SJSA1 (cell line): ENCODE results near the gene CENPU. TPM values are rescaled to one million over a fixed set of nuclear protein-coding genes. Genes with fewer than 3 reads are reported as not detected.
A peak's percentile ranks its signal among the peaks of the same experiment; 100 is the strongest.
"Not testable (repeated sequence)": the region's sequence is repeated elsewhere in the genome, so short reads cannot be mapped to it uniquely, and the experiment has no call there.

ENCODE experiments used
- DNase-seq, 2 experiments: peaks; one replicate each; pipeline ENCODE4 v3.0.0-alpha.2; 2015 to 2020; ENCODE audit warnings: low spot score in 2 of 2, low read depth in 1 of 2
- H3K27ac ChIP-seq: fragments of 250-450 bp; sonication (Bioruptor Pico); 2 replicates; pipeline ENCODE4 v1.5.1; 2020; ENCODE audit warnings: mild to moderate bottlenecking, moderate library complexity
- H3K27me3 ChIP-seq: fragments of 250-450 bp; sonication (Bioruptor Pico); replicated peaks from 2 replicates; pipeline ENCODE4 v1.5.1; 2020; ENCODE audit warnings: mild to moderate bottlenecking, moderate library complexity
- H3K36me3 ChIP-seq: fragments of 250-450 bp; sonication (Bioruptor Pico); 2 replicates; pipeline ENCODE4 v1.5.1; 2020; ENCODE audit warnings: mild to moderate bottlenecking
- H3K4me1 ChIP-seq: fragments of 250-450 bp; sonication (Bioruptor Pico); replicated peaks from 2 replicates; pipeline ENCODE4 v1.6.1; 2021; ENCODE audit warnings: mild to moderate bottlenecking
- H3K4me3 ChIP-seq: fragments of 250-450 bp; sonication (Bioruptor Pico); 2 replicates; pipeline ENCODE4 v1.5.1; 2020; ENCODE audit warnings: mild to moderate bottlenecking
- H3K9me3 ChIP-seq: fragments of 250-450 bp; sonication (Bioruptor Pico); replicated peaks from 2 replicates; pipeline ENCODE4 v1.5.1; 2020; ENCODE audit warnings: mild to moderate bottlenecking
- total RNA-seq: library from RNA; depleted of rRNA; stranded (reverse); fragments of >200 nt; shearing (Covaris generic); gene quantifications from 2 replicates; pipeline ENCODE4 v1.2.3, GENCODE V29; 2014; rRNA removed

The CENPU gene, protein sequence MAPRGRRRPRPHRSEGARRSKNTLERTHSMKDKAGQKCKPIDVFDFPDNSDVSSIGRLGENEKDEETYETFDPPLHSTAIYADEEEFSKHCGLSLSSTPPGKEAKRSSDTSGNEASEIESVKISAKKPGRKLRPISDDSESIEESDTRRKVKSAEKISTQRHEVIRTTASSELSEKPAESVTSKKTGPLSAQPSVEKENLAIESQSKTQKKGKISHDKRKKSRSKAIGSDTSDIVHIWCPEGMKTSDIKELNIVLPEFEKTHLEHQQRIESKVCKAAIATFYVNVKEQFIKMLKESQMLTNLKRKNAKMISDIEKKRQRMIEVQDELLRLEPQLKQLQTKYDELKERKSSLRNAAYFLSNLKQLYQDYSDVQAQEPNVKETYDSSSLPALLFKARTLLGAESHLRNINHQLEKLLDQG
- total RNA-seq, result 106 and 111 TPM in 2 replicates

DNA sequence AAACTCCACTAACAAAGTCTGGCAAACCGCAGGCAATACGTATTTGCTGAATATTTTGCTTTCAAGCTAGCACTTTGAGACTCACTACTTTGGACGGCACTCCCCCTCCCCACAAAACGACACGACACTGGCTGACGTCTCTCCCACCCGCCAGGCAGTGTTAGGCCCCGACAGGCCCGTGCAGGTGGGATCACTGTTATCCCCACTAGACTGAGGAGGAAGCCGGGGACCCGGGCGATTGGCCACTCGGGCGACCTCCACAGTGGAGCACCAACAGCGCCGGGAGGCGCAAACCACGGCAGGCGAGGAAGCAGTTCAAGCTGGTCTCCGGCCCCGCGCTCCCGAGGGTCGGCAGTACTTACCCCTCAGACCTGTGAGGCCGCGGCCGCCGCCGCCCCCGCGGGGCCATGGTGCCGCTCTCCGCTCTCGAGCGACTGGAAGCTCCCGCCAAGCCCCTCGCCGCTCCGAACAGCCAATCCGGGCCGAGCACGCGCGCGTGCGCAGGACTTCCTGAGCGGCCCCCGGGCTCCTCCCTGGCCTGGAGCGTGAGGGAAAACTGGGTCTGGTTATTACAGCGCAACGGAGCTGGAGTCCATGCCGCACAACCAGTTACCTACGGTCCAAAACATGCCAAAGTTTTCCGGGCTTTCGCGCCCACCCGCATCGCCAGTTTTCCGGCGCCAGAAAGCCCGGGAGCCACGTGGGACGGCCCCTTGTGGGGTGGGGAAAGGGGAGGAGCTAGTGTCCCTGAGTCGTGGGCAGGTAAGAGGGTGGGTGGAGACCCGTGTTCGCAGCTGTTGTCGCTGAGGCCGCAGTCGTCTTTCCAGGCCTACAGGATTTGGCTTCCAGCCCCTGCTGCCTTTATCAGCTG is at the start of gene CENPU:
CENPU (minus strand) TSS at position 443 of the 871 bp plus-strand sequence; CDS start at position 409, 34 bp downstream.
- Histone ChIP-seq H3K4me3 (peak within 1 kb of the TSS; percentile 88), H3K27ac (peak within 1 kb of the TSS; percentile 85), H3K4me1 (peaks cover 33% of the 10 kb centered on the region), H3K9me3 (0 out of 2 replicates have a peak, but pooled peaks cover 3% of the 10 kb centered on the region), H3K36me3 (peaks cover 29% of the 10 kb centered on the region), H3K27me3 (no peaks in the 10 kb centered on the region)
- peak; percentile 97 to 98 for DNase-seq

DNA sequence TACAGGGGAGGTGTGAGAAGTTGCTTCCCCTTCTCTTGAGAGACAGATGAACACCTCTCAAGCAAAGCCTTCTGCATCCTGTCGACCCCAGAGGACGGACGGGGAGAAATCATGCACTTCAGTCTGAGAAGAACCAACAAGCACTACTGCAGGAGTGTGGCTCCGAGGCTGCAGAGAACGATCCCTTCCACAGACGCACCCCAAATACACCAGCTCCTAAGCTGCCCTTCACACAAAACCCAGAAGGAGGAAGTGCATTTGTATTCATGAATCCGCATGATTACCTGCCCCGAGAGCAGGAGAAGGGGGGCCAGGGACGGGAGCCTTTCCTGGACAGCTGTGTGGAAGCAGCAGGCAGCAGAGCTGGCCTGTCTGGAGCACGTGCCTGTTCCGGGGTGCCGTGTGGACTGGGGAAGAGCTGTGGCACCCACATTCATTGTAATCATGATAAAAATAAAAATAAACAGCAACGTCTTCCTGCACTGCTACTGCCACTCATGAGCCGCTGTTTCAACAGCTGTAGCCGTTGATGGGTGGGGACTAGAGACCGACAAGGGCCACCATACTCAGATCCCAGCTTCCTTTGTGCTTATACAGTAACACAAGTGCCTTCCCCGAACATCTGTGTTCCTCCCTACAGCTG is 49.0 kb upstream of the CENPU start:
- no peaks in the 10 kb centered on the region for H3K9me3 ChIP-seq
- no peak for DNase-seq

DNA sequence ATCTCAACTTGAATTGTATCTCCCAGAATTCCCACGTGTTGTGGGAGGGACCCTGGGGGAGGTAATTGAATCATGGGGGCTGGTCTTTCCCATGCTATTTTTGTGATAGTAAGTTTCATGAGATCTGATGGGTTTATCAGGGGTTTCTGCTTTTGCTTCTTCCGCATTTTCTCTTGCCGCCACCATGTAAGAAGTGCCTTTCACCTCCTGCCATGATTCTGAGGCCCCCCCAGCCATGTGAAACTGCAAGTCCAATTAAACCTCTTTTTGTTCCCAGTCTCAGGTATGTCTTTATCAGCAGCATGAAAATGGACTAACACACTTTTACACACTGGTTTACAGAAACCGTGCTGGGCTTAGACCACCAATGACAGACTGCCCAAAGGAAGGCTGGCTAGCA is 45.3 kb upstream of the CENPU start:
- not testable (repeated sequence) for H3K4me3 ChIP-seq, H3K27ac ChIP-seq, H3K36me3 ChIP-seq, H3K27me3 ChIP-seq, H3K9me3 ChIP-seq, H3K4me1 ChIP-seq, DNase-seq

More for the DNA sequence above, 49.0 kb upstream of the CENPU start:
- Histone ChIP-seq H3K4me3 (no peak overlapping the region), H3K27me3 (no peaks in the 10 kb centered on the region), H3K36me3 (no peaks in the 10 kb centered on the region), H3K27ac (no peak overlapping the region), H3K4me1 (no peaks in the 10 kb centered on the region)

DNA sequence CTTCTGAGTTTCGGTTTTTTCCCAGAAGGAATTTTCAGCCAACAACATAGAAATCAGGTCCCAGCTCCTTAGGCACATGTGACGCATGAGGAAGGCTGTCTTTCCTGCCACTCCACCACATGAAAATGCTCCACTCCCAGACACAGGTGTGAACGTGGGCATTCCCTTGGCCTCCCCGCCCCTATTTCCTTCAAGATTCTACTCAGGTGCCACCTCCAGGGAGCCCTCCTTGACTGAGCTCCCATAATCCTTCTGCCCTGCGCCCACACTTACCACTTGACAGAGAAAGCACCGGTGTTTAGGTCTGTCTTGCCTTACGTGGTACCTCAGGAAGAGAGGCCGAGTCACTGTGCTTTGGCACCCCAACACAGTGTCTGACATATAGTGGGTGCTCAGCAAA is 44.4 kb upstream of the CENPU start:
- no peak overlapping the region for H3K4me3 ChIP-seq
- H3K36me3 ChIP-seq, result 0 out of 2 replicates have a peak, but pooled peaks cover under 1% of the 10 kb centered on the region
- no peaks in the 10 kb centered on the region for H3K4me1 ChIP-seq
- no peak overlapping the region for H3K27ac ChIP-seq
- no peak for DNase-seq
- no peaks in the 10 kb centered on the region for H3K9me3 ChIP-seq
- no peaks in the 10 kb centered on the region for H3K27me3 ChIP-seq

DNA sequence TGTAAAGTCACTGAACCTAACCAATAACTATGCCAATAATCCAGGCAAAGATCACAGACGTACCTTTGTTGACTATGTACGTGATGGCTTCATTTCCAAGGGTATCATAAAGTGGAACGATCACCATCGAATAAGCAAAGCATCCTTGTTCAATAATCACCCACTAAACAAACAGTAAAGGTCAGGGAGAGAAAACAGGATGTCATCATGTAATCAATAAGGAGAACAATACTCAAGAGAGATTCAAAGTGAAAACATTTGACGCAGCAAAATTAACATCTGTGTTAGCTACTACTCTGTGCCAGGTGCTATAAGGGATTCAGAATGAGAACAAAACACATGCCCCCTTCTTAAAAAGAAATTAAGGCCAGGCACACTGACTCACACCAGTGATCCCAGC is 42.9 kb upstream of the CENPU start:
- Histone ChIP-seq H3K27me3 (no peaks in the 10 kb centered on the region), H3K36me3 (0 out of 2 replicates have a peak, but pooled peaks cover 3% of the 10 kb centered on the region), H3K4me3 (no peak overlapping the region), H3K27ac (no peak overlapping the region), H3K4me1 (no peaks in the 10 kb centered on the region), H3K9me3 (no peaks in the 10 kb centered on the region)
- DNase-seq, result no peak

DNA sequence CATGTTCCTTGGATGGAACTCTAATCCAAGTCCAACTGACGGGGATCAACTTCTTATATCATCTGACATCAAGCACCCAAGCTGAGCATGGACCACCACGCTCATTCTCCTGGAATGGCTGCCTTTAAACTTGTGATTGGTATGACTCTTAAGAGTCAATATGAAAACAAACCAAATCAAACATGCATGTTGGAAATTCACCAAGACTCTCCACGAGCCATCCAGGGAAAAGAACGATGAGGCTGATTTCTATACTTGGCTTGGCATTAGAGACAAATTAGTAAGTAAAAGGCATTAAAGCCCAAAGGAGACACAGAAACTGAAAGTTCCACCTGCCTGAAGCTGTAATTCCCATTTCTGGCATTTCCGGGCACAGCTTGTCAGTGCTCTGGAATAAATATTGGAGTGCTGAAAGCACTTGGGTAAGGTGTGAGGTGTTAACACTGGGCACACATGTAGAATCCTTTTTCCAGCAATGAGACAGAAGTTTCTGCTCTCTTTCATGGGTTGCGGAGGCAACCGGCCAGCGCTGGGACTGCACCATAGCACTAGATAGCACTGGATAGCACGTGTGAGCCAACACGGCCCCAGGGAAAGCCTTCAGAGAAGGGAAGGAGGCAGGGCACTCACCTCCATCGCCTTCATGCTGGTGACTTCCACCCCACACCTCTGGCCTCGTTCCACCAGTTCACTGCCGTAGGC is 42.1 kb upstream of the CENPU start:
- no peak overlapping the region for H3K27ac ChIP-seq
- H3K9me3 ChIP-seq, result no peaks in the 10 kb centered on the region
- H3K4me1 ChIP-seq, result no peaks in the 10 kb centered on the region
- H3K36me3 ChIP-seq, result 0 out of 2 replicates have a peak, but pooled peaks cover 3% of the 10 kb centered on the region
- no peak for DNase-seq
- H3K4me3 ChIP-seq, result no peak overlapping the region
- H3K27me3 ChIP-seq, result no peaks in the 10 kb centered on the region

DNA sequence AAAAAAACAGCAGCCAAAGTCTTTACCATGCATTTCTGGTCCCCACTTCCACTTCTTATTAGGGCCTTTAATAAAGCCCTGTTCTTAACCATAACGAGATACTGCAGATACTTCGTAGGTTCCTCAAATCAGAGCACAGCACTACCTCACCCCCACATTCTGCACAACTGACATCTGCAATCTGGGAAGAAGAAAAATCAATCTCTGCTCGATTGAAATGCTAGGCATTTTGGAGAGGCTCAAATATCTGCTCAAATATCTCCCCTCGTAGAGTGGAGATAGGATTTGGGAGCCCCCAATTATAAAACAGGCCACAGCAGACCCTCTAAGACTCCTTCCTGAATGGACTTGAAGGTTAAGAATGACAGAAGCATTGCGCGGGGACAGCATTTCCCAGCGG is 40.3 kb upstream of the CENPU start:
- Histone ChIP-seq H3K27ac (no peak overlapping the region), H3K4me3 (no peak overlapping the region), H3K4me1 (no peaks in the 10 kb centered on the region), H3K9me3 (no peaks in the 10 kb centered on the region), H3K36me3 (0 out of 2 replicates have a peak, but pooled peaks cover 3% of the 10 kb centered on the region), H3K27me3 (no peaks in the 10 kb centered on the region)
- no peak for DNase-seq

DNA sequence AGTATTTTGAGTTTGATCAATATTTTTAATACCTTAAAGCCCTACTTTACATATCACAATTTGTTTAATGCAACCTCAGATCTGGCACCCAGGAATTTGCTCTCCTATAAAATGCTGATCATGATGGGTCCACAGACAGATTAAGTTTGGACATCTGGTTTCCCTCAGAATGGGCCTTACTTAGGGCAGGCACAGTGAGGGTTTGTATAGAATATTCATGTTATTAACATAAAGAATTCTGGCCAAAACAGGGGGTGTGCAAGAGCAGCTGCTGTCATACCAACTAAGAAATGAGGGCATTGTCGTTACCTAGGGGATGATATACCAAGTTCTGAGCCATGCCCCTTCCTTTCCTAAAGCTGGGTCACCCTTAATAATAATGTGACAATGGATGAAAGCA is 37.5 kb upstream of the CENPU start:
- peaks cover 21% of the 10 kb centered on the region for H3K4me1 ChIP-seq
- DNase-seq, result no peak
- H3K27me3 ChIP-seq, result no peaks in the 10 kb centered on the region
- no peaks in the 10 kb centered on the region for H3K9me3 ChIP-seq
- H3K27ac ChIP-seq, result no peak overlapping the region
- no peak overlapping the region for H3K4me3 ChIP-seq
- H3K36me3 ChIP-seq, result peaks cover 7% of the 10 kb centered on the region; the same call in 1 of the 2 replicates

DNA sequence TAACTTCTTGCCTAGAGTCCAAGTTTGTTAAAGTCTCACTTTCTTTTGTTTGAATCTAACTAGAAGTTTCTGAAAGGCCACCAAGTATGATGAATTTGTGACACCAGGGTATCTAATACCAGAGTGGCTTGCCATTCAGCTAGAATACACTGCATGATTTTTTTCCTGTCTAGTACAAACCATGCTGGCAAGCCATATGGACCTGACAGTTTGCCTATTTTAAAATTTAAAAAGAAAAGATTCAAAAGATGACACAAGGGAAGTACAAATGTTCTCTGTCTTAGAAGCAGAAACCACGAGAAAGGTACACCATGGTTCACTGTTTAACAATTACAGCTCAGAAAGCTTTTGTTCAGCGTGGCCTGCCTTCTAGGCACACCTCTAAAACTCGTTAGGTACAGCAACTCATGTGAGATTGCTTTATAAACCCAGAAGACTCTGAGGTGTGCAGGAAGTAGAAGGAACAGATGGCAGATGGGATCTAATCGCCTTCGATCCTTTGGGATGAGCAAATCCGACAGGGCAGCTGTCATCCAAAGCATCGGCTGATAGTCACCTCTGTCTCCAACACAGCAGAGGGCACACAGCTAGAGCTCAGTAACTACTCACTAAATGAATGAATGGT is 35.4 kb upstream of the CENPU start:
- peaks cover 21% of the 10 kb centered on the region for H3K4me1 ChIP-seq
- H3K27me3 ChIP-seq, result no peaks in the 10 kb centered on the region
- H3K4me3 ChIP-seq, result no peak overlapping the region
- peaks cover 8% of the 10 kb centered on the region; the same call in 1 of the 2 replicates for H3K36me3 ChIP-seq
- no peak for DNase-seq
- H3K9me3 ChIP-seq, result no peaks in the 10 kb centered on the region
- H3K27ac ChIP-seq, result no peak overlapping the region

DNA sequence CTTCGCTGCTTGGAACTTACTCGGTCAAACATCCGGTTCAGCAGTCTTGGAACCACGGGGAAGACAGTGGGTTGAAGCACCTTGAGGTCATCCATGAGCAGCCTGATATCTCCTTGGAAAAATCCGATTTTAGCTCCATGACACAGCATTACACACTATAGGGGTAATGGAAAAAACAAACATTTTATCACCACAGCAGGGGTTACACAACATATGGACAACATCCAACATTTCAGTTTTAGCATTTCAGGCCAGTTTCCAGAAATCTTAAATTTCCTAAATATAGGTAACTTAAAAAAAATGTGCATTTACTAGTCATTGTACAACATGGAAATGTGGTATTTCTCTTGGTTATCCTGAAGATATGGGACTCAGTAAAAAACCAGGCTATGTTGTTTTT is 34.4 kb upstream of the CENPU start:
- Histone ChIP-seq H3K27me3 (no peaks in the 10 kb centered on the region), H3K9me3 (no peaks in the 10 kb centered on the region), H3K4me1 (peaks cover 28% of the 10 kb centered on the region), H3K36me3 (peaks cover 7% of the 10 kb centered on the region; the same call in 1 of the 2 replicates), H3K27ac (peak overlapping the region; percentile 22), H3K4me3 (no peak overlapping the region)
- no peak for DNase-seq

DNA sequence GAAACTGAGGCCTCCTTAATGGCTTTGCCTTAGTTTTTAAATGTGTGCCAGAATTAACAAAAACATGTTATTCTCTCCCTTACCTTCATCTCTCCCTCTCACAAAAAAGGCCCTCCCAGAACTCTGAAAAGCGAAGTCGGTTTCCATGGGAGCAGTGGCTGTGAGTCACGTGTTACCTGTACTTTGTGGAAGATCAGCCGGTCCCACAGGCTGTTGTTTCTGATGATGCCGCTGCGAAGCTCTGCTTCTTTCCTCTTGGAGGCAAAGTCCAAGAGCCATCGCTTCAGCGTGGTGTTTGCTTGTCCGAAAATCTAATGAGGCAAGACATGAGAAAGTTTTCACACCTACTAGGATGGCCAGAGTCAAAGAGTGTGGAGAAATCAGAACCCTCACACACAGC is 32.5 kb upstream of the CENPU start:
- H3K27me3 ChIP-seq, result no peaks in the 10 kb centered on the region
- DNase-seq, result no peak

DNA sequence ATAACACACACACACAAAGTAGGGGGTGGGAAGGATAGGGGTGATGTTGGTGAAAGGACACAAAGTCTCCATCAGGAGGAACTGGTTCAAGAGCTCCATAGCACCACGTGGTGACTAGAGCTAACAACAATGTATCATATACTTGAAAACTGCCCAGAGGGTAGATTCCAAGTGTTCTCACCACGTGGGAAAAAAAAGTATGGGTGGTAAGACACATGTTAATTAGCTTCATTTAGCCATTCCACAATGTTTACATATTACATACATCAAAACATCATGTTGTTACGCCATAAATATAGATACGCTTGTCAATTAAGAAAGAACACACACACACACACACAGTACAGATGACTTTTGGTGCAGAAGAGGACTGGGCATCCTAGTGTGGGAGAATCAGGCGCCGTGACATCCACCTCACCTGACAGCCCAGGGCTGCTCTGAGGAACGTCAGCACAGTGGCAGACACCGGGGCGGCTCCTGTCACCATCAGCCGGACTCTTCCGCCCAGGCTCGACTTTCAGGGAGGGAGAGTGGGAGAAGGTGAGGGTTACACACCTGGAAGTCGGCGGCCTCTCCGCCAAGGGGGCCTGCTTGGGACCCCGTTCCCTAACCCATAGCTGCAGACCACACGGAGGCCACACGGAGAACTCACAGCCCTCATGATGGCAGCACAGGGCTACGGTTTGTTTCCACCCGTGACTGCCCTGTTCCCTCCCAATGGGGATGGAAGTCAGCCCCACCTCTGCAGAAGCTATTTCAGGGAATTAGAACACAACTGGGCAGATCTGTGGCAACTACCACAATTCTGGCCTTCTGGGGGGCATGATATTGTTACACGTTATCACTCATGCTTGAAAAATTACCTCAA is 31.8 kb upstream of the CENPU start:
- peaks cover 5% of the 10 kb centered on the region; the same call in 1 of the 2 replicates for H3K36me3 ChIP-seq
- peaks cover 38% of the 10 kb centered on the region for H3K4me1 ChIP-seq
- no peak overlapping the region for H3K27ac ChIP-seq

More for the DNA sequence above, 32.5 kb upstream of the CENPU start:
- Histone ChIP-seq H3K4me1 (peaks cover 38% of the 10 kb centered on the region), H3K27ac (no peak overlapping the region), H3K9me3 (no peaks in the 10 kb centered on the region), H3K36me3 (peaks cover 5% of the 10 kb centered on the region; the same call in 1 of the 2 replicates), H3K4me3 (no peak overlapping the region)

More for the DNA sequence above, 31.8 kb upstream of the CENPU start:
- Histone ChIP-seq H3K4me3 (no peak overlapping the region), H3K9me3 (no peaks in the 10 kb centered on the region), H3K27me3 (no peaks in the 10 kb centered on the region)
- DNase-seq, result no peak
